Liver (tissue), 9 donors: ENCODE data around the gene ZSCAN5A. TPM values are rescaled to one million over a fixed set of nuclear protein-coding genes. Genes with fewer than 3 reads are reported as not detected.
A peak's percentile ranks its signal among the peaks of the same experiment; 100 is the strongest.

ENCODE experiments used
- DNase-seq: peaks from one replicate; pipeline ENCODE4 v3.0.0-alpha.2; 2017; ENCODE audit warnings: low spot score
- H3K27ac ChIP-seq, 2 donors: one replicate each; pipeline ENCODE4 v1.7.0; 2013; ENCODE audit warnings: inconsistent platforms in 2 of 2, low read length in 2 of 2, control low read depth in 1 of 2, low read depth in 1 of 2, mild to moderate bottlenecking in 1 of 2
- H3K27me3 ChIP-seq, 4 donors: one replicate each; pipeline versions ENCODE4 v1.6.1 to v1.7.0; 2013; ENCODE audit warnings: low read length in 3 of 4, inconsistent platforms in 1 of 4, mild to moderate bottlenecking in 1 of 4, moderate library complexity in 1 of 4; ENCODE audit not compliant: control insufficient read depth in 4 of 4, insufficient read depth in 4 of 4
- H3K36me3 ChIP-seq, 4 donors: one replicate each; pipeline versions ENCODE4 v1.6.1 to v1.7.0; 2013; ENCODE audit warnings: low read length in 3 of 4, mild to moderate bottlenecking in 3 of 4, low read depth in 1 of 4, moderate library complexity in 1 of 4; ENCODE audit not compliant: control insufficient read depth in 4 of 4, insufficient read depth in 3 of 4
- H3K4me1 ChIP-seq, 4 donors: one replicate each; pipeline versions ENCODE4 v1.6.1 to v1.7.0; 2013; ENCODE audit warnings: low read length in 3 of 4, mild to moderate bottlenecking in 3 of 4, moderate library complexity in 1 of 4; ENCODE audit not compliant: control insufficient read depth in 4 of 4, insufficient read depth in 4 of 4
- H3K4me3 ChIP-seq, 3 donors: one replicate each; pipeline versions ENCODE4 v1.6.1 to v1.7.0; 2013; ENCODE audit warnings: low read length in 3 of 3, control low read depth in 1 of 3, low read depth in 1 of 3, mild to moderate bottlenecking in 1 of 3
- H3K9ac ChIP-seq, 2 donors: one replicate each; pipeline ENCODE4 v1.7.0; 2013; ENCODE audit warnings: low read length in 2 of 2, mild to moderate bottlenecking in 2 of 2, moderate library complexity in 2 of 2, control low read depth in 1 of 2, low read depth in 1 of 2
- H3K9me3 ChIP-seq, 4 donors: one replicate each; pipeline versions ENCODE4 v1.6.1 to v1.7.0; 2013; ENCODE audit warnings: low read length in 3 of 4; ENCODE audit not compliant: control insufficient read depth in 4 of 4
- EGR1 ChIP-seq, 2 donors: IDR thresholded peaks; 2 replicates each; pipeline ENCODE4 v1.6.1; 2016 to 2018; ENCODE audit warnings: antibody characterized with exemption in 2 of 2, low read depth in 2 of 2
- FOXA1 ChIP-seq: IDR thresholded peaks from 2 replicates; pipeline ENCODE4 v1.6.1; 2016; ENCODE audit warnings: antibody characterized with exemption
- FOXA2 ChIP-seq: IDR thresholded peaks from 2 replicates; pipeline ENCODE4 v1.6.1; 2016; ENCODE audit warnings: antibody characterized with exemption
- GABPA ChIP-seq, 2 donors: IDR thresholded peaks in 1 of 2; conservative IDR thresholded peaks in 1 of 2; 2 replicates each; pipeline ENCODE4 v1.6.1; 2016; ENCODE audit warnings: antibody characterized with exemption in 2 of 2, mild to moderate bottlenecking in 1 of 2, moderate library complexity in 1 of 2
- HNF4A ChIP-seq, 2 donors: conservative IDR thresholded peaks; 2 replicates each; pipeline ENCODE4 v1.6.1; 2016; ENCODE audit warnings: antibody characterized with exemption in 2 of 2, mild to moderate bottlenecking in 2 of 2
- HNF4G ChIP-seq: IDR thresholded peaks from 2 replicates; pipeline ENCODE4 v1.6.1; 2016; ENCODE audit warnings: antibody characterized with exemption
- JUND ChIP-seq, 2 donors: IDR thresholded peaks; 2 replicates each; pipeline ENCODE4 v1.6.1; 2016; ENCODE audit warnings: antibody characterized with exemption in 2 of 2
- NR2F2 ChIP-seq: IDR thresholded peaks from 2 replicates; pipeline ENCODE4 v1.6.1; 2016; ENCODE audit warnings: antibody characterized with exemption
- RAD21 ChIP-seq, 2 donors: IDR thresholded peaks; 2 replicates each; pipeline ENCODE4 v1.6.1; 2016; ENCODE audit warnings: antibody characterized with exemption in 2 of 2, mild to moderate bottlenecking in 2 of 2
- RXRA ChIP-seq, 2 donors: IDR thresholded peaks; 2 replicates each; pipeline ENCODE4 v1.6.1; 2017 to 2018; ENCODE audit warnings: antibody characterized with exemption in 2 of 2, mild to moderate bottlenecking in 1 of 2
- TAF1 ChIP-seq: conservative IDR thresholded peaks from 2 replicates; pipeline ENCODE4 v1.6.1; 2016; ENCODE audit warnings: antibody characterized with exemption, mild to moderate bottlenecking
- WGBS: extraction: QIAGEN DNeasy Blood & Tissue Kit; methylation state at CpG from one replicate; pipeline ENCODE4 v1.1.7; 2013; 5-methylcytosine and 5-hydroxymethylcytosine counted together
- polyA plus RNA-seq, 2 donors: library from polyadenylated mRNA; stranded (reverse) in 1 of 2; unstranded in 1 of 2; fragments of 200-250 nt in 1 of 2; fragments of >200 nt in 1 of 2; fragmentation: Nextera tagmentation in 1 of 2; extraction: Ambion mirVana in 1 of 2; gene quantifications; one replicate each; pipeline versions ENCODE4 v1.2.1 to v1.2.3, GENCODE V29; 2013 to 2015
- total RNA-seq, 2 donors: library from RNA; depleted of rRNA; stranded (reverse); fragments of >200 nt; gene quantifications; one replicate each; pipeline ENCODE4 v1.2.3, GENCODE V29; 2014
- TF ChIP-seq, protein P1 (sequence below): IDR thresholded peaks from 2 replicates; pipeline ENCODE4 v1.6.1; 2016; ENCODE audit warnings: antibody characterized with exemption
- TF ChIP-seq, protein P2 (sequence below): IDR thresholded peaks from 2 replicates; pipeline ENCODE4 v1.6.1; 2016; ENCODE audit warnings: antibody characterized with exemption
- TF ChIP-seq, protein P3 (sequence below): IDR thresholded peaks from 2 replicates; pipeline ENCODE4 v1.6.1; 2016; ENCODE audit warnings: antibody characterized with exemption
- TF ChIP-seq, protein P4 (sequence below): IDR thresholded peaks from 2 replicates; pipeline ENCODE4 v1.6.1; 2016; ENCODE audit warnings: antibody characterized with exemption, mild to moderate bottlenecking
- donor health status: healthy.
- donor health status: healthy.
- donor health status: healthy.
- donor health status: healthy.
- donor health status: healthy.

Gene ZSCAN5A
- total and polyA plus RNA-seq, 4 donors, result 2.2 to 9.6 (median 5.0) TPM

DNA sequence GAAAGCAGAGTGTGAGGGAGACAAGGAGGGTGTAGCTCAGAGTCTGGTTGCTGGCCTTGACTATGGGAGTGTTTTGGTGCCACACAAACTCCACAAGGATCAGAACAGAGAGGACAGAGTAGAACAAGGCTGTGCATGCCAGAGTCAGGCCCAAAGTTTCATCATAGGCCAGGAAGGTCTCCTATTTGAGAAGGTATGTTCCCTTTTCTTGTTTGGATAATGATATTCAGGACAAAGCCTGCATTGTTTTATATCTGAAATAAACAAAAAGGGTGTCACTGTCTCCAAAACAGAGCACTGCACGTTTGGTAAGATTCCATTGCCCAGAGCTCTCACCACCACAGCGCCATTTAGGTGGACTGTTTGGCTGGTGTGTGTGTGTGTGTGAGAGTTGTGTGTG, 3.1 kb upstream of the ZSCAN5A start:
- no peaks in the 10 kb centered on the region for H3K27me3 ChIP-seq
- peaks cover 2 to 19% (median 11%) of the 10 kb centered on the region in 4 donors for H3K4me1 ChIP-seq
- WGBS, result 75% methylated on average over 2 of the region's 2 CpGs
- H3K9ac ChIP-seq, result no peak overlapping the region
- no peak for DNase-seq
- H3K9me3 ChIP-seq, result no peaks in the 10 kb centered on the region
- no peak overlapping the region for H3K27ac ChIP-seq
- TF ChIP-seq GABPA (IDR thresholded peaks at IDR 0.05 in 1 of 2, conservative IDR thresholded peaks at IDR 0.05 in 1 of 2), result no peak
- TF ChIP-seq, protein P1, sequence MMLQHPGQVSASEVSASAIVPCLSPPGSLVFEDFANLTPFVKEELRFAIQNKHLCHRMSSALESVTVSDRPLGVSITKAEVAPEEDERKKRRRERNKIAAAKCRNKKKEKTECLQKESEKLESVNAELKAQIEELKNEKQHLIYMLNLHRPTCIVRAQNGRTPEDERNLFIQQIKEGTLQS, result no peak
- no peak for TF ChIP-seq RXRA (IDR thresholded peaks at IDR 0.05)
- peaks cover 0 to 2% (median 0%) of the 10 kb centered on the region in 4 donors for H3K36me3 ChIP-seq
- H3K4me3 ChIP-seq, result no peak overlapping the region

DNA sequence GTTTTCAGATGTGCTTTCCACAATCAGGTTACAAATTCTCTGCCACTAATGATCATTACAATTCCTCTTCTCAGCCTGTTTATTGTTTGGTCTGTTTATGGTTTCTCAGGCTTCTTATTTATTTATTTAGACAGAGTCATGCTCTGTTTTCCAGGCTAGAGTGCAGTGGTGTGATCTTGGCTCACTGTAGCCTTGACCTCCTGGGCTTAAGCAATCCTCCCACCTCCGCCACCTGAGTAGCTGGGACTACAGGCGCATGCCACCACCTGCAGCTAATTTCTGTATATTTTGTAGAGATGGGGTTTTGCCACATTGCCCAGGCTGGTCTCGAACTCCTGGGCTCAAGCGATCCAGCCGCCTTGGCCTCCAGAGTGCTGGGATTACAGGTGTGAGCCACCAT, 2.1 kb upstream of the ZSCAN5A start:
- Histone ChIP-seq H3K36me3 (peaks cover 0 to 2% (median under 1%) of the 10 kb centered on the region in 4 donors), H3K9me3 (no peaks in the 10 kb centered on the region), H3K4me3 (no peak overlapping the region), H3K27ac (no peak overlapping the region), H3K27me3 (no peaks in the 10 kb centered on the region), H3K4me1 (peaks cover 2 to 19% (median 11%) of the 10 kb centered on the region in 4 donors), H3K9ac (no peak overlapping the region)
- WGBS, result 82% methylated on average over 5 of the region's 5 CpGs
- DNase-seq, result no peak
- TF ChIP-seq, protein P2, sequence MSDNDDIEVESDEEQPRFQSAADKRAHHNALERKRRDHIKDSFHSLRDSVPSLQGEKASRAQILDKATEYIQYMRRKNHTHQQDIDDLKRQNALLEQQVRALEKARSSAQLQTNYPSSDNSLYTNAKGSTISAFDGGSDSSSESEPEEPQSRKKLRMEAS, result no peak
- peak in 1 of 2 donors; percentile 44 for TF ChIP-seq RXRA (IDR thresholded peaks at IDR 0.05)

DNA sequence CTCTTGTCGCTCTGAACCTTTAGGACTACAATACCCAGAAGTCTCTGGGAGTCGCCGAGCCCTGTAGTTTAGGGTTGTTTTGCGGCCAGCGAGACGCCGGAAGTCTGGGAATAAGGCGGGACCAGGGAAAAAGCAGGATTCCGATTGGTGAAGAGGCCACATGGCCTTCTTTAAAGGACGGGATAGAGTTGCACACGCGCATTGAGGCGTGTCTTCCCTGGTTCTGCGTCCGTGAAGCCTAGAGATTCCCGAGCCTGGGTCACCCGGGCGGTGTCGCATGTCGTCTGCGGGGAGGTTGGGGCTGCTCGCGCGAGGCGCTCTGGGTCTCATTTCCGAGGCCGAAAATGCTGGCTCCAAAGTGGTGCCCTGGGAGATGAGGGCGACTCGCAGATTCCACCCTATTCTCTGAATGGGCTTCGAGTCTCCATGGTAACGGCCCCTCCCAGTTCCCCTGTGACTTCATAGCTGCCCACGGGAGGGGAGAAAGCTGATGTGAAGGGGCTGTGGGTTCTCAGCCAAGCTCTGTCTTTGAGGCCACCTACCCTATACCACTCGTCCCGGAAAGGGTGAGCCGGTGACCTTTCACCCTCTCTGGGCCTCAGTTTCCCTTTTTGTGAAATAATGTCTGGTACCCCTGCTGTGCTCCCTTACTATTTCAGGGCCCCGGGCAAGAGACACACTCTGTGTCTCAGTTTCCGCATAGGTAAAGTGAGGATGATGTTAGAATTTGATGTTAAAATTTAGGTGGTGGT, 614 bp upstream of the ZSCAN5A start:
- 2% methylated on average over 37 of the region's 37 CpGs for WGBS
- peak overlapping the region; percentile 78 to 98 (median 82) for H3K4me3 ChIP-seq
- no peaks in the 10 kb centered on the region for H3K27me3 ChIP-seq
- TF ChIP-seq EGR1 (IDR thresholded peaks at IDR 0.05; ENCODE audit: low read depth in 2 of 2), result no peak
- TF ChIP-seq, protein P2, result peak; percentile 60
- peak; percentile 74 to 92 for TF ChIP-seq GABPA (IDR thresholded peaks at IDR 0.05 in 1 of 2, conservative IDR thresholded peaks at IDR 0.05 in 1 of 2)
- no peak for TF ChIP-seq JUND (IDR thresholded peaks at IDR 0.05)
- peak overlapping the region; percentile 95 for H3K9ac ChIP-seq
- H3K9me3 ChIP-seq, result no peaks in the 10 kb centered on the region
- DNase-seq, result peak; percentile 95
- H3K36me3 ChIP-seq, result peaks cover 0 to 2% (median under 1%) of the 10 kb centered on the region in 4 donors
- peaks cover 2 to 19% (median 11%) of the 10 kb centered on the region in 4 donors for H3K4me1 ChIP-seq
- peak overlapping the region; percentile 90 to 99 for H3K27ac ChIP-seq

DNA sequence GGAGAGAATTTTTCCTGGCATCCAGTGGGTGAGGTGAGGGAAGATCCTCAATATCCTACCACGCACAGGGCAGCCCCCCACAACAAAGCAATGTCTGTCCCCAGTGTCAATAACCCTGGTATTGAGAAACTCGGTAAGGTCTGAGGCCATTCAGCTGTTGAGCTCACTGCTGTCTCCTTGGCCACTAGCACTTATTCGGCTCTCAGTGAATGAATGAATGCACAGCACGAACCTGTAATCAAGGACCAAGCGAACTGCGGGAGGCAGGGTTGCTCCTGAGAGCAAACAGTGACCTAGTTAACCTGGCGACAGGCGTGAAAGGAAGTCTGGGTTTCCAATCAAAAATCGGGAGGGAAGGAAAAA, 640 bp downstream of the ZSCAN5A start:
- peaks cover 2 to 21% (median 14%) of the 10 kb centered on the region in 4 donors for H3K4me1 ChIP-seq
- H3K9me3 ChIP-seq, result no peaks in the 10 kb centered on the region
- WGBS, result under 1% methylated on average over 9 of the region's 9 CpGs
- peaks cover 0 to 2% (median under 1%) of the 10 kb centered on the region in 4 donors for H3K36me3 ChIP-seq
- peak overlapping the region; percentile 82 to 94 for H3K9ac ChIP-seq
- peak; percentile 49 for DNase-seq
- H3K27ac ChIP-seq, result peak overlapping the region; percentile 90 to 99
- peak overlapping the region; percentile 78 to 98 (median 82) for H3K4me3 ChIP-seq
- H3K27me3 ChIP-seq, result no peaks in the 10 kb centered on the region
- TF ChIP-seq TAF1, result peak; percentile 24
- TF ChIP-seq HNF4A (conservative IDR thresholded peaks at IDR 0.05), result no peak
- TF ChIP-seq, protein P2, result peak; percentile 52
- TF ChIP-seq, protein P3, sequence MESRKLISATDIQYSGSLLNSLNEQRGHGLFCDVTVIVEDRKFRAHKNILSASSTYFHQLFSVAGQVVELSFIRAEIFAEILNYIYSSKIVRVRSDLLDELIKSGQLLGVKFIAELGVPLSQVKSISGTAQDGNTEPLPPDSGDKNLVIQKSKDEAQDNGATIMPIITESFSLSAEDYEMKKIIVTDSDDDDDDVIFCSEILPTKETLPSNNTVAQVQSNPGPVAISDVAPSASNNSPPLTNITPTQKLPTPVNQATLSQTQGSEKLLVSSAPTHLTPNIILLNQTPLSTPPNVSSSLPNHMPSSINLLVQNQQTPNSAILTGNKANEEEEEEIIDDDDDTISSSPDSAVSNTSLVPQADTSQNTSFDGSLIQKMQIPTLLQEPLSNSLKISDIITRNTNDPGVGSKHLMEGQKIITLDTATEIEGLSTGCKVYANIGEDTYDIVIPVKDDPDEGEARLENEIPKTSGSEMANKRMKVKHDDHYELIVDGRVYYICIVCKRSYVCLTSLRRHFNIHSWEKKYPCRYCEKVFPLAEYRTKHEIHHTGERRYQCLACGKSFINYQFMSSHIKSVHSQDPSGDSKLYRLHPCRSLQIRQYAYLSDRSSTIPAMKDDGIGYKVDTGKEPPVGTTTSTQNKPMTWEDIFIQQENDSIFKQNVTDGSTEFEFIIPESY, result no peak
- no peak for TF ChIP-seq JUND (IDR thresholded peaks at IDR 0.05)
- peak; percentile 58 for TF ChIP-seq FOXA2
- TF ChIP-seq NR2F2, result peak; percentile 22
- TF ChIP-seq FOXA1, result no peak
- TF ChIP-seq GABPA (IDR thresholded peaks at IDR 0.05 in 1 of 2, conservative IDR thresholded peaks at IDR 0.05 in 1 of 2), result no peak
- TF ChIP-seq, protein P4, sequence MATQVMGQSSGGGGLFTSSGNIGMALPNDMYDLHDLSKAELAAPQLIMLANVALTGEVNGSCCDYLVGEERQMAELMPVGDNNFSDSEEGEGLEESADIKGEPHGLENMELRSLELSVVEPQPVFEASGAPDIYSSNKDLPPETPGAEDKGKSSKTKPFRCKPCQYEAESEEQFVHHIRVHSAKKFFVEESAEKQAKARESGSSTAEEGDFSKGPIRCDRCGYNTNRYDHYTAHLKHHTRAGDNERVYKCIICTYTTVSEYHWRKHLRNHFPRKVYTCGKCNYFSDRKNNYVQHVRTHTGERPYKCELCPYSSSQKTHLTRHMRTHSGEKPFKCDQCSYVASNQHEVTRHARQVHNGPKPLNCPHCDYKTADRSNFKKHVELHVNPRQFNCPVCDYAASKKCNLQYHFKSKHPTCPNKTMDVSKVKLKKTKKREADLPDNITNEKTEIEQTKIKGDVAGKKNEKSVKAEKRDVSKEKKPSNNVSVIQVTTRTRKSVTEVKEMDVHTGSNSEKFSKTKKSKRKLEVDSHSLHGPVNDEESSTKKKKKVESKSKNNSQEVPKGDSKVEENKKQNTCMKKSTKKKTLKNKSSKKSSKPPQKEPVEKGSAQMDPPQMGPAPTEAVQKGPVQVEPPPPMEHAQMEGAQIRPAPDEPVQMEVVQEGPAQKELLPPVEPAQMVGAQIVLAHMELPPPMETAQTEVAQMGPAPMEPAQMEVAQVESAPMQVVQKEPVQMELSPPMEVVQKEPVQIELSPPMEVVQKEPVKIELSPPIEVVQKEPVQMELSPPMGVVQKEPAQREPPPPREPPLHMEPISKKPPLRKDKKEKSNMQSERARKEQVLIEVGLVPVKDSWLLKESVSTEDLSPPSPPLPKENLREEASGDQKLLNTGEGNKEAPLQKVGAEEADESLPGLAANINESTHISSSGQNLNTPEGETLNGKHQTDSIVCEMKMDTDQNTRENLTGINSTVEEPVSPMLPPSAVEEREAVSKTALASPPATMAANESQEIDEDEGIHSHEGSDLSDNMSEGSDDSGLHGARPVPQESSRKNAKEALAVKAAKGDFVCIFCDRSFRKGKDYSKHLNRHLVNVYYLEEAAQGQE, result no peak
- TF ChIP-seq HNF4G, result no peak
- no peak for TF ChIP-seq RAD21 (IDR thresholded peaks at IDR 0.05)
- peak; percentile 87 to 88 for TF ChIP-seq RXRA (IDR thresholded peaks at IDR 0.05)
